ENCODE data around the gene MAP3K5.

Gene MAP3K5

DNA sequence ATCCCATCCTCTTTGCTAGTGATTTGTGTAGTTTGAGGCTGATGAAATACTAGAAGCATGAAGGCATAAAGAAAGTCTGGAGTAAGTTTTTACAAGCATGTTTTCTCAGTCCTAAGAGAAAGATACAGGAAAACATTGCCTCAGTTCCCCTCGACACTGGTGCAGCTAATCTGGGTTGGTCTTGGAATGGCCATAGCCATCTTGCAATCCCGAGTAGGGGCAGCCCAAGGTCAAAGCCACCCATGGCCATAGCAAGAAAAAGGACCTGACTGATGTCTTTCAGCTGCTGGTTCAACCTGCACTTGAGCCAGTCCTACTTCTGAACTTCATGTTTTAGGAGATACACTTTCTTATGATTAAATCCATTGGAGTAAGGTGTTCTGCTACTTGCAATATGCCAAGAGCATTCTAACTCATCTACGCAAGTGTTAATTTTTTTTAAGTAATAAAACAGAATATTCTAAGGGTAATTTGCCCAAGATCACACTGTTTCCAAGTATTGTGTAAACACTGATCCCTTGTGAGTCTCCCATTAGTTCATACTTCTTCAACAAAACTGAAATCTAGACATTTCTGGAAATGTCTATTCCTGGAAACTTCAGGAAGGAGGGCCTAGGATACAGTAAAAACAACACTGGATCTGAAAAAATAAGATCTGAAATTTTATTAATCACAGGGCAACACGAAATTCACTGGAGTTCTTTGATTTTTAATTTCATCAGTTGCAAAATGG, 108.9 kb downstream of the MAP3K5 start:
- no peak for DNase-seq (ENCODE audit: low read depth)

DNA sequence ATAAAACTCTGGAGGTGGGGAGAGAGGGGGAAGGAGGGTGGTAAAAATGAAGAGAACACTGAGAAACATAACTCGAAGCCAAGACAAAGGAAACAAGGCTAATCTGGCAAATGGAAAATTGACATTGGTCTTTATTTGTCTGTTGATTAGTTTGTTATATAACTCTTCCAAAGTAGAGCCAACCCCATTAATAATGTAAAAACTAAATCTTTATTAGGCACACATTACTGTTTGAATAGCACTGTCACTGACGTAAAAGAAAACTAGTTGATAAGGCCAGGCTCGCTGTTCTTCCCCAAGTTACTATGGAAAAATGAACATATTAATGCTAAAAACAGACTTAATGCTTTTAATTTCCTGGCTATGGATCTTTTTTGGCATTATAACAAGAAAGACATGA, 110.0 kb downstream of the MAP3K5 start:
- no peak for DNase-seq (ENCODE audit: low read depth)

- no peak for DNase-seq (ENCODE audit: low read depth)
Observed at GRCh38 chr6:136677822-136678221, 114.5 kb downstream of the MAP3K5 start.

- no peak for DNase-seq (ENCODE audit: low read depth)
Observed at GRCh38 chr6:136677344-136677743, 114.9 kb downstream of the MAP3K5 start.

DNA sequence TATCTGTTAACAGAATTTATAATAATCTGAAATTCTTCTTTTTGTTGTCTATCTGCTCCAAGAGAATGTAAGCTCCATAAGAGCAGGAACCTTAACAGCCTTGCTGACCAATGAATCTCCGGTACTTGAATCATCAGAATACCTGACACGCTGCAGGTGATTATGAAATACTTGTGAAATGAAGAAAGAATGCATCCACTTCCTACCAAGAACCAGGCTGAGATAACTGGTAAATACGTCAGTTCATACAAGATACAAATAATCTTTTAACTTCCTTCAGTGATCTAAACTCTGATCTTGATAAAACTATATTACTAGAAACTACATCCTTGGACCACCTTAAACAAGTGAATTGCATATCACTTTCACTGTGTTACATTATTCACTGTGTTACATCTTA, 116.2 kb downstream of the MAP3K5 start:
- no peak for DNase-seq (ENCODE audit: low read depth)

GRCh38 chr6:136673571-136673970, 118.7 kb downstream of the MAP3K5 start:
- no peak for DNase-seq (ENCODE audit: low read depth)

DNA sequence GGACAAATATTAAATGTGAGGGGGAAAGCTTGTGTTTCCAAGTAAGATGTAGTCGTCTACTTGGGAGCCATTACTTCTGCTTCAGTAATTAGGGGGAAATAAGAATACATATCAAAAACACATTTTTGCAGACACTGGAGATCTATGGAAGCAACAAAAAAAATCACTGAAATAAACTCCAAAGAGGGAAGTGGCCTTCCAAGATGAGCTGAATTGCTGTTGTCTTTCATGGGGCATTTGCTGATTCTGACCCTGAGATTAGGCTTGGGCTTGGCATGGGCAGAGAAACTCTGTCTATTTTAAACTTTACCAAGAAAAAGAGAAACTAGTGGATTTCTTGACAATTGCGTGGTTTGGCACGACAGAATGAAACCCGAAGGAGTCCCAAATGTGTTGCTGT, 120.1 kb downstream of the MAP3K5 start:
- no peak for DNase-seq (ENCODE audit: low read depth)

DNA sequence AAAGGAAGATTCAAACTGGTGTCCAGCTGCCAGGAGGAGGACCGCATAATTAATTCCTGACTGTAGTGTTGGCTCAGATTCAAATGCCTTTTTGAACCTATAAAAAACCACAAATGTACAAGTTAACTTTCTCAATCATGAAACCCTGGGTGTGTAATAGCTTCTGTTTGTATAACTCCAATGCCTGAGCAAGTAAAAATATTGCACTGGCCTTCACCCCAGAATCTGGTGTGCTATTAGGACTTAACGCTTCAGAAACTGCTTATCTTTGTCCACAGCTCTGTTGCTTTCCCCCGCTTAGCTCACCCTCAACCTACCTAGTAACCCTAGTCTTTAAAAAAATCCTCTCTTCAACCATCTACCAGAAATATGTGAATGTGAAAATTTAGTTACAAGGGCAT, 123.0 kb downstream of the MAP3K5 start:
- DNase-seq (ENCODE audit: low read depth): no peak

DNA sequence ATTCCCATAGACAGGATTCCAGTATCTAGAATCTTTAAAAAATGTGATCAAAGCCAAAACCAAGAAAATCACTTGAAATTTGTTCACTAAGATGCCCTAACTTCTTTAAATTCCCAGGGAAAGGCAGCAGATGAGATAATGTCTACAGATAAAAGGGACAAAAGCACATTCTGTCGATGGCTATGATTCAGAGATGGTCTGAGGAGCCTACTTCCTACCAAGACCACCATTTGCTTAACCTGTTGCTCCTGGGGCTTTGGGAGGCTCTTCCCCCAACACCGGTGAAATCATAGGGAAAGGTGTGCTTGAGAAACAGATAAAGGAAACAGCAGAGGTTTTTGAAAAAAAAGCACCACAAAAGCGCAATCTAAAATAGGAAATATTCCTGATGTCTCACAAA, 123.7 kb downstream of the MAP3K5 start:
- DNase-seq (ENCODE audit: low read depth): no peak

GRCh38 chr6:136666041-136666440, 126.2 kb downstream of the MAP3K5 start:
- no peak for DNase-seq (ENCODE audit: low read depth)

DNA sequence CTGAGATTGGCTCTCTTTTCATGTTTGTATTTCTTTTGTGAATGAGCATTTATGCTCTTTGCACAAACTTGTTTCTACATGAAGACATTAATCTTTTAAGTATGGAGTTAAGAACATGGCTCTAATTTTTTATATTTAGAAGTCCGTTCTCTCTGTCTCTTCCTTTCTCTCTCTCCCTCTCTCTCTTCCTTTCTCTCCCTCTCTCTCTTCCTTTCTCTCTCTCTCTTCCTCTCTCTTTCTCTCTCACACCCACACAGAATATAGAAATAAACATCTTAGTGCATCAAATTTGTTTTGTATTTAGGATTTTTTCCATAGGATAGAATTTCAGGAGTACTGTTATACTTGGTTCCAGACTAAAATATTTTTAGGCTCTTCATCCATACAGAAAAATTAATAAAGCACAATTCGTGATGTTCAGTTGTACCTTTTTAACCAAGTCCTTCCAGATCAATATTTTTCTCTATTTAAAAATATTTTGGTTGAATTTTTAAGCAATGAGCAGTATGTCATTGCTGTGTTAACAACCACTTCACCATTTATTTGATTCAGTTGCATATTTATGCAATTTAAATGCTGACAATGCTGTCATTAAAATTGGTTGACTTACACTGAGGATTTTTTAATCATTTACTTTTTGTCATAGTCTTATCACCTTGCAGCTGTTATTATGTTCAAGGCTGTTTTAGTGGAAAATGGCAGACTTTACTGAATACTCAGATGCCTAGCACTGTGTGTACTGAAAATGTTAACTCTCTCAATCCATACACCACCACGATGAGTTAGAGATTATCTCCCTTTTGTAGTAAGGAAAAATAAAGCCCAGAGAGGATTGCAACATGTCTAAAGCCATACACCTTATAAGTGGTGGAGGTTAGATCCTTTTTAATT, 129.7 kb downstream of the MAP3K5 start:
- DNase-seq (ENCODE audit: low read depth): no peak

GRCh38 chr6:136660727-136661126, 131.6 kb downstream of the MAP3K5 start:
- no peak for DNase-seq (ENCODE audit: low read depth)

DNA sequence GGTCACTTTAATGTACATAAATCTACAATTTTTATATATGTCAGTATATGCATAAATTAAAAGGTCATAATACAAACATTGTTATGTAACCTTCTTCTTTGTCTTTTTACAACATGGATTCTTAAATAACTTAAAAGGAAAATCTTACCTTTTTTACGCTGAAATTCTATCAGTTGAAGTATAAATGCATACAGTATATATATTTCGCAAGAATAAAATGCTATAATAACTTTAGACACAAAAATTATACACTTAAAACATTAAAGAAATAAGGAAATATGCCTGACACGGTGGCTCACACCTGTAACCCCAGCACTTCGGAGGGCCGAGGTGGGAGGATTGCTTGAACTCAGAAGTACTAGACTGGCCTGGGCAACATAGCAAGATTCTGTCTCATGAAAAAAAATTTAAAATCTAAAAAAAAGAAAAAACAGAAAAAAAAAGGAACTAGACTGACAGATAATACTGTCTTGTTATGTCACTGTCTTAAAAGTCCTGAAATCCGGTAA, 132.2 kb downstream of the MAP3K5 start:
- DNase-seq (ENCODE audit: low read depth): no peak

DNA sequence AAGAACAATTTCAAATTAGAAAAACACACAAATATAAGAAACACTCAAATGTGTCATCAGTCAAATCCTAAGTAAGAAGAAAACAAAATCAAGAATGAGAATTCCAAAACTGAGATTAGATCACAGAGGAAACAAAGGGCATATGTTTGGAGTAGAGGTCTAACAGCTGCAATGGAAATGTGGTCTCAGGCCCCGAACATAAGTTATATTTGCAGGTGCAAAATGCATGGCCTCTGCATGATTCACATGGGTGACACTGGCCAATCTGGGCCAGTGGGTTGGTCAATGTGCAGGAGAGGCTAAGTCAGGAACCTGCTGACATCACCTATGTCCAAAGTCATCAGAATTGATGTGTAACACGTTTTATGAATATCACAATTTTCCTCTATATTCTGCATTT, 133.6 kb downstream of the MAP3K5 start:
- DNase-seq (ENCODE audit: low read depth): no peak

DNA sequence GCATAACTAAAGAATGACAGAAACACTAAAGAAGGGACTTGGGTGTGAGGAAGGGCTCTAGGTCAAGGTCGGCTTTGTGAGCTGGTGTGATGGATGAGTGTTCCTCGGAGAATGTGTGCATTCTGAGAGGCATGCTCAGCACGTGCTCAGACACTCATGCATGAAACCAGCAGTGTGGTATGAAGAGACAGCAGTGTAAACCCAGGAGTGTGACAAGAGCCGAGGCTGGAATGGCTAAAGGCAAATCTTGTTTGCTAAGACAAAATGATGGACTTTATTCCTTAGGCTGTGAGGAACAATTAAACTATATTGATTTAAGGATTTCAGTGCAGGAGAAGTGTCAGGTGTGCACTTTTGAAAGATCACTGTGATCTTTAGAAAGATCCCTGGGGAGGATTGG, 134.6 kb downstream of the MAP3K5 start:
- DNase-seq (ENCODE audit: low read depth): no peak

GRCh38 chr6:136656121-136656520, 136.2 kb downstream of the MAP3K5 start:
- DNase-seq (ENCODE audit: low read depth): no peak

DNA sequence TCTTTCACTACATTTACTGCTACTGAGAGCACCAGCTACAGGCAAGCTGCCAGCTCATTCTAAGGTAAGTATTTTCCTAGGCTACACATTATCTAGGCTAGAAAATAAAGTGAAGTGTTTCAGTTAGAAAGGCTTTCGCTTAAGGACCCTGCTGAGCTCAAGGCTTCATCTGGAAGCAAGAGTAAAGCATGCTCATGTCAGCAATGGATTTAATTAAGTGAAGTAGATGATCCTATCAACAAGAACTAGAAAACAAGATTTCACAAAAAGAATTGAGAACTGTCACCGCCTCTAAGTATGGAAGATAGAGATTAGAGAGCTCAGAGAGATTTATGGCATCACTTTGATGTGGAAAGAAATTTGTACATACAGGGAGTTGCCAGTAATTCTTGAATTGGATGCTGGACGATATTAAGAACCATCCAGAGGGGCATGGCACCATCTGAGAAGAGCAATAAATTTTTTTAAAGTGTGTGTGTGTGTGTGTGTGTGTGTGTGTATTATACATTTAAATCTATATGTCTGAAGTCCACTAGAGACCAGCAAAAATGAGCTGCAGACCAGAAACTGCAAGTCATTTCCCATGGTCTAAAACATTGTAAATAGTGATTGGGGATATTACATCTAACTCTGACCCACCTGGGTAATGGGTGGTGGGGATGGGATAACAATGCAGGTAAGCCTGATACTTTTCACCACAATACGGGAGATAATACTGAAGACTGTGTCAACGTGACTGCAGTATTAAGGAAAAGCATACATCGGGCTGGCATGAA, 136.8 kb downstream of the MAP3K5 start:
- DNase-seq (ENCODE audit: low read depth): no peak

GRCh38 chr6:136654086-136654485, 138.2 kb downstream of the MAP3K5 start:
- no peak for DNase-seq (ENCODE audit: low read depth)

- DNase-seq (ENCODE audit: low read depth): no peak
Observed at GRCh38 chr6:136652656-136653055, 139.6 kb downstream of the MAP3K5 start.

DNA sequence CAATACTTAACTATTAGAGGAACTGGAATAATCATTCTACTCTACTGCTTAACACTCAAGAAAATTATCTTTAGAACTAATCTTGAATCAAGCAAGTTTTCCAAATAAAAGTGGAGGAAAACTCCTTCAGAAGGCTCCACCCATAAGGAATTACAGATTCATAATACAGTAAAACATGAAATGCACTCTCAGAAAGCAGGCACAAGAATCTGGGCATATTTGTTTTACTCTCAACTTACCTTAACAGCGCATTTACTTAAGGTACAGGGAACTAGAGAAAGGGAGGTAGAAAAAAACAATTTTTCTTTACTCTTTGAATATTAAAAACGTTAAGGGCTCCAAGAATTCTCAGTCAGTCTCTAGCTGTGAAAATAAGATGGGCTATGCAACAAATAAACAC, 140.3 kb downstream of the MAP3K5 start:
- DNase-seq (ENCODE audit: low read depth): no peak

GRCh38 chr6:136647363-136647852, 144.9 kb downstream of the MAP3K5 start:
- no peak for DNase-seq (ENCODE audit: low read depth)

GRCh38 chr6:136646377-136646776, 145.9 kb downstream of the MAP3K5 start:
- DNase-seq (ENCODE audit: low read depth): no peak

Data from activated T-cell treated with anti-CD3 and anti-CD28 coated beads for 1 hour (primary cell).